Endothelial cell of umbilical vein (primary cell): Measurements from ENCODE around the gene DRAP1. TPM values are rescaled to one million over a fixed set of nuclear protein-coding genes. Genes with fewer than 3 reads are reported as not detected.

ENCODE experiments used
- BruUV-seq: library from RNA; stranded (reverse); fragments of 400-500 nt; replicated peaks from 2 replicates; lab custom pipeline; 2021; lab: Mats Ljungman, UMichigan
- CTCF ChIA-PET: fragments of 300-600, 350-600 bp; sonication (Branson Sonifier 250); formaldehyde crosslinking; loops from one replicate; lab custom pipeline; 2021; ENCODE audit warnings: antibody characterized with exemption, inconsistent platforms; lab: Charles Lee
- POLR2A ChIA-PET: fragments of 300-600, 350-600 bp; sonication (Branson Sonifier 250); formaldehyde crosslinking; loops from one replicate; lab custom pipeline; 2021; ENCODE audit warnings: antibody characterized with exemption, inconsistent platforms; lab: Charles Lee
- DNase-seq: peaks from one replicate; pipeline ENCODE4 v3.0.0-alpha.2; 2011; ENCODE audit warnings: low read depth, low spot score
- FAIRE-seq: peaks from 2 replicates; lab custom pipeline; 2011; peaks lifted over from hg19 to GRCh38; lab: Jason Lieb, UNC
- H2AFZ ChIP-seq: 2 replicates; pipeline ENCODE4 v1.6.0; 2012; ENCODE audit warnings: low read depth, low read length, control low read depth, inconsistent platforms
- H3K27ac ChIP-seq: 2 replicates; pipeline ENCODE4 v1.5.1; 2011; ENCODE audit warnings: low read depth, mild to moderate bottlenecking, control low read depth, low read length, moderate library complexity; ENCODE audit not compliant: insufficient read depth
- H3K27me3 ChIP-seq, 2 experiments: 2 replicates each; pipeline versions ENCODE4 v1.6.0 to v1.6.1; 2011; ENCODE audit warnings: low read length in 2 of 2, mixed read lengths in 1 of 2; ENCODE audit not compliant: control insufficient read depth in 2 of 2, insufficient read depth in 2 of 2
- H3K36me3 ChIP-seq, 2 experiments: 2 replicates in 1 of 2; 3 replicates in 1 of 2; pipeline ENCODE4 v1.5.1; 2011; ENCODE audit warnings: low read length in 2 of 2, mild to moderate bottlenecking in 1 of 2, moderate library complexity in 1 of 2; ENCODE audit not compliant: control insufficient read depth in 2 of 2, insufficient read depth in 2 of 2; ENCODE audit errors: extremely low read depth in 1 of 2
- H3K4me1 ChIP-seq: 3 replicates; pipeline ENCODE4 v1.5.1; 2011; ENCODE audit warnings: mild to moderate bottlenecking, low read length; ENCODE audit not compliant: control insufficient read depth, insufficient read depth; ENCODE audit errors: extremely low read depth
- H3K4me2 ChIP-seq: 2 replicates; pipeline ENCODE4 v1.6.1; 2011; ENCODE audit warnings: low read length, control low read depth, mixed read lengths; ENCODE audit not compliant: insufficient read depth
- H3K4me3 ChIP-seq, 3 experiments: fragments of 200-600 bp in 1 of 3; sonication (generic), shearing (Covaris generic) in 1 of 3; replicated peaks in 1 of 3; 2 replicates each; pipeline ENCODE4 v1.5.1; 2011 to 2016; ENCODE audit warnings: control low read depth in 3 of 3, low read length in 3 of 3, mild to moderate bottlenecking in 2 of 3, inconsistent platforms in 1 of 3, low read depth in 1 of 3, moderate library complexity in 1 of 3; ENCODE audit not compliant: insufficient read depth in 1 of 3
- H3K79me2 ChIP-seq: 2 replicates; pipeline ENCODE4 v1.6.0; 2012; ENCODE audit warnings: low read length, inconsistent platforms; ENCODE audit not compliant: control insufficient read depth, insufficient read depth
- H3K9ac ChIP-seq: replicated peaks from 2 replicates; pipeline ENCODE3; 2011; ENCODE audit warnings: low read length, control low read depth; ENCODE audit not compliant: insufficient read depth; ENCODE audit errors: extremely low read depth
- H3K9me1 ChIP-seq: replicated peaks from 3 replicates; pipeline ENCODE4 v1.6.0; 2011; ENCODE audit warnings: mild to moderate bottlenecking, low read length; ENCODE audit not compliant: control insufficient read depth, insufficient read depth; ENCODE audit errors: extremely low read depth
- H3K9me3 ChIP-seq: replicated peaks from 2 replicates; pipeline ENCODE4 v1.5.1; 2012; ENCODE audit warnings: low read length, inconsistent platforms; ENCODE audit not compliant: control insufficient read depth, insufficient read depth
- H4K20me1 ChIP-seq: replicated peaks from 2 replicates; pipeline ENCODE3; 2011; ENCODE audit warnings: mild to moderate bottlenecking, low read length; ENCODE audit not compliant: control insufficient read depth, insufficient read depth; ENCODE audit errors: extremely low read depth
- EZH2 ChIP-seq: IDR thresholded peaks from 2 replicates; pipeline ENCODE4 v1.6.1; 2012; ENCODE audit warnings: borderline replicate concordance, low read depth, mild to moderate bottlenecking, moderate library complexity, low read length, inconsistent platforms; ENCODE audit not compliant: severe bottlenecking
- FOS ChIP-seq: IDR thresholded peaks from 2 replicates; pipeline ENCODE4 v1.6.1; 2011; ENCODE audit warnings: mild to moderate bottlenecking, low read length, moderate library complexity, borderline replicate concordance; ENCODE audit not compliant: insufficient read depth
- GATA2 ChIP-seq: IDR thresholded peaks from 2 replicates; pipeline ENCODE4 v1.7.0; 2011; ENCODE audit warnings: low read depth, mild to moderate bottlenecking, moderate library complexity, mixed read lengths, low read length; ENCODE audit not compliant: insufficient read length, insufficient read depth
- JUN ChIP-seq: IDR thresholded peaks from 2 replicates; pipeline ENCODE4 v1.6.1; 2011; ENCODE audit warnings: borderline replicate concordance, low read depth; ENCODE audit not compliant: insufficient read length, insufficient read depth
- MYC ChIP-seq: IDR thresholded peaks from one replicate; pipeline ENCODE4 v1.6.1; 2011; ENCODE audit warnings: mild to moderate bottlenecking, low read depth, low read length
- POLR2A ChIP-seq: IDR thresholded peaks from 2 replicates; pipeline ENCODE4 v1.6.1; 2012; ENCODE audit warnings: low read depth, mild to moderate bottlenecking, control low read depth, low read length
- POLR2AphosphoS5 ChIP-seq: IDR thresholded peaks from 2 replicates; pipeline ENCODE4 v1.6.1; 2012; ENCODE audit warnings: low read depth, mild to moderate bottlenecking, control low read depth, low read length, moderate library complexity; ENCODE audit not compliant: insufficient read depth
- dilution Hi-C: fragments of 300-500 bp; cut with MboI; formaldehyde crosslinking; loops from one replicate; pipeline ENCODE4 v1.15.0; 2019; ENCODE audit warnings: low sequenced_read_pairs; ENCODE audit not compliant: extremely low pct_ligation_motif_present
- intact Hi-C: fragments of 100-400 bp; cut with micrococcal nuclease; formaldehyde crosslinking; loops from one replicate; pipeline ENCODE4 v1.10.0; 2022
- polyA plus RNA-seq, 4 experiments: library from polyadenylated mRNA; depleted of rRNA in 3 of 4; stranded (reverse) in 3 of 4; unstranded in 1 of 4; fragments of >200 nt; gene quantifications; 2 replicates each; pipeline versions ENCODE4 v1.2.1 to v1.2.3, GENCODE V29; 2011 to 2012; ENCODE audit warnings: missing spikeins in 1 of 4
- total RNA-seq: library from RNA; stranded (reverse); gene quantifications from 2 replicates; pipeline ENCODE4 v1.2.3, GENCODE V29; 2021
- TF ChIP-seq, protein P1 (sequence below), 2 donors: IDR thresholded peaks; 1 replicate in 1 of 2; 2 replicates in 1 of 2; pipeline ENCODE4 v1.5.1; 2011; ENCODE audit warnings: low read length in 2 of 2, mild to moderate bottlenecking in 2 of 2, moderate library complexity in 2 of 2, control low read depth in 1 of 2, inconsistent platforms in 1 of 2, low read depth in 1 of 2; ENCODE audit not compliant: insufficient read depth in 1 of 2; ENCODE audit errors: extremely low read depth in 1 of 2
- TF ChIP-seq, protein P2 (sequence below): IDR thresholded peaks from 2 replicates; pipeline ENCODE4 v1.6.1; 2011; ENCODE audit not compliant: insufficient read depth, insufficient read length

The DRAP1 gene
- total and polyA plus RNA-seq, 2 donors (not counting 3 experiments of a cell fraction or from before 2014, with no cell fraction given) = 74.9 to 114 TPM

DNA sequence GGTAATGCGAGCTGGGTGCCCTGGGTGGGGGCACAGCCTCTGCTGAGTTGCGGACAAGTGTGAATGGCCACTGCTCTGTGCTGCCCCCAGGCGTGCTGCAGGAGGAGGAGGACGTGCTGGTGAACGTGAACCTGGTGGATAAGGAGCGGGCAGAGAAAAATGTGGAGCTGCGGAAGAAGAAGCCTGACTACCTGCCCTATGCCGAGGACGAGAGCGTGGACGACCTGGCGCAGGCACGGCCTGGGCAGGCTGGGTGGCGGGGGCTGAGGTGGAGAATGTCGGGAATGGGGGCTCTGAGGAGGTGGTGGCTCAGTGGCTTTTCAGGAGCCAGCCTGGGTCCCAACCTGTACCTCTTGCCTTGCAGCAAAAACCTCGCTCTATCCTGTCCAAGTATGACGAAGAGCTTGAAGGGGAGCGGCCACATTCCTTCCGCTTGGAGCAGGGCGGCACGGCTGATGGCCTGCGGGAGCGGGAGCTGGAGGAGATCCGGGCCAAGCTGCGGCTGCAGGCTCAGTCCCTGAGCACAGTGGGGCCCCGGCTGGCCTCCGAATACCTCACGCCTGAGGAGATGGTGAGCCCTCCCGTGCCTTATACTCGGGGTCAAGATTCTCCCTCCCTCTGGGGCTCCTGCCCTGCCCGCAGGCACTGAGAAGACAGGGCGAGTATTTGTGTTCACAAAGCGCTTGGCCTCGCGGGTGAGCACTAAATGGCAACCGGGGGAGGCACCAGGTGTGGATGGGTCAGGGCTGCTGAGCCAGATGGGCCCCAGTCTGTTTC lies 46.9 kb downstream of the DRAP1 start:
- no peak for FAIRE-seq
- no peak overlapping the region for H3K4me3 ChIP-seq
- H3K4me1 ChIP-seq = peaks cover 11% of the 10 kb centered on the region
- ChIA-PET CTCF (no interaction called here), POLR2A (no interaction called here)
- H3K27ac ChIP-seq = no peak overlapping the region
- peaks cover 28% of the 10 kb centered on the region for H3K79me2 ChIP-seq
- intact Hi-C loops (no loop called here), dilution Hi-C loops (no loop called here)
- TSS peak; percentile 10 for BruUV-seq
- H4K20me1 ChIP-seq = no peaks in the 10 kb centered on the region
- H3K36me3 ChIP-seq = peaks cover 9 to 55% of the 10 kb centered on the region in 2 experiments
- H3K9ac ChIP-seq = no peak overlapping the region
- no peak for DNase-seq
- no peaks in the 10 kb centered on the region for H3K27me3 ChIP-seq
- H2AFZ ChIP-seq = no peak overlapping the region
- no peak overlapping the region for H3K4me2 ChIP-seq
- TF ChIP-seq, protein P1, sequence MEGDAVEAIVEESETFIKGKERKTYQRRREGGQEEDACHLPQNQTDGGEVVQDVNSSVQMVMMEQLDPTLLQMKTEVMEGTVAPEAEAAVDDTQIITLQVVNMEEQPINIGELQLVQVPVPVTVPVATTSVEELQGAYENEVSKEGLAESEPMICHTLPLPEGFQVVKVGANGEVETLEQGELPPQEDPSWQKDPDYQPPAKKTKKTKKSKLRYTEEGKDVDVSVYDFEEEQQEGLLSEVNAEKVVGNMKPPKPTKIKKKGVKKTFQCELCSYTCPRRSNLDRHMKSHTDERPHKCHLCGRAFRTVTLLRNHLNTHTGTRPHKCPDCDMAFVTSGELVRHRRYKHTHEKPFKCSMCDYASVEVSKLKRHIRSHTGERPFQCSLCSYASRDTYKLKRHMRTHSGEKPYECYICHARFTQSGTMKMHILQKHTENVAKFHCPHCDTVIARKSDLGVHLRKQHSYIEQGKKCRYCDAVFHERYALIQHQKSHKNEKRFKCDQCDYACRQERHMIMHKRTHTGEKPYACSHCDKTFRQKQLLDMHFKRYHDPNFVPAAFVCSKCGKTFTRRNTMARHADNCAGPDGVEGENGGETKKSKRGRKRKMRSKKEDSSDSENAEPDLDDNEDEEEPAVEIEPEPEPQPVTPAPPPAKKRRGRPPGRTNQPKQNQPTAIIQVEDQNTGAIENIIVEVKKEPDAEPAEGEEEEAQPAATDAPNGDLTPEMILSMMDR (IDR thresholded peaks at IDR 0.05; ENCODE audit: extremely low read depth in 1 of 2, insufficient read depth in 1 of 2, low read depth in 1 of 2, low read length in 2 of 2) = no peak
- TF ChIP-seq GATA2 (no peak), JUN (no peak), FOS (no peak), POLR2AphosphoS5 (no peak), EZH2 (no peak), MYC (no peak), POLR2A (no peak)
- TF ChIP-seq, protein P2, sequence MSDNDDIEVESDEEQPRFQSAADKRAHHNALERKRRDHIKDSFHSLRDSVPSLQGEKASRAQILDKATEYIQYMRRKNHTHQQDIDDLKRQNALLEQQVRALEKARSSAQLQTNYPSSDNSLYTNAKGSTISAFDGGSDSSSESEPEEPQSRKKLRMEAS = no peak
- no peaks in the 10 kb centered on the region for H3K9me1 ChIP-seq
- H3K9me3 ChIP-seq = no peaks in the 10 kb centered on the region
